CD4-positive, alpha-beta memory T cell (primary cell): ENCODE results near the gene ZFYVE28. TPM values are rescaled to one million over a fixed set of nuclear protein-coding genes. Genes with fewer than 3 reads are reported as not detected.

Experiments
- CTCF ChIA-PET: fragments of 350-600 bp; sonication (Branson Sonifier 250); formaldehyde crosslinking; loops from one replicate; lab custom pipeline; 2021; ENCODE audit warnings: inconsistent platforms; ENCODE audit not compliant: partially characterized antibody; lab: Charles Lee
- POLR2A ChIA-PET: fragments of 350-600 bp; sonication (Branson Sonifier 250); formaldehyde crosslinking; loops from one replicate; lab custom pipeline; 2021; ENCODE audit not compliant: partially characterized antibody; lab: Charles Lee
- DNase-seq, 5 donors: peaks; one replicate each; pipeline versions ENCODE4 v3.0.0 to v3.0.0-alpha.2; 2020 to 2022; ENCODE audit warnings: mixed read lengths in 1 of 5
- H3K27ac ChIP-seq: one replicate; pipeline ENCODE4 v1.7.0; 2013; ENCODE audit warnings: low read depth, low read length
- H3K27me3 ChIP-seq: 2 replicates; pipeline ENCODE4 v1.7.0; 2013; ENCODE audit warnings: mild to moderate bottlenecking, low read length, moderate library complexity; ENCODE audit not compliant: insufficient read depth
- H3K36me3 ChIP-seq: 2 replicates; pipeline ENCODE4 v1.7.0; 2013; ENCODE audit warnings: mild to moderate bottlenecking, low read length, moderate library complexity; ENCODE audit not compliant: insufficient read depth
- H3K4me1 ChIP-seq: 2 replicates; pipeline ENCODE4 v1.7.0; 2013; ENCODE audit warnings: mild to moderate bottlenecking, low read length, moderate library complexity; ENCODE audit not compliant: insufficient read depth
- H3K4me3 ChIP-seq, 2 donors: one replicate each; pipeline ENCODE4 v1.7.0; 2013; ENCODE audit warnings: low read length in 2 of 2, mild to moderate bottlenecking in 1 of 2
- H3K9me3 ChIP-seq, 2 donors: one replicate each; pipeline ENCODE4 v1.7.0; 2013; ENCODE audit warnings: low read length in 2 of 2, control low read depth in 1 of 2; ENCODE audit not compliant: control insufficient read depth in 1 of 2
- H3K27ac Mint-ChIP-seq, 7 donors: one replicate each; pipeline ENCODE4 v1.8.0; 2020 to 2021; ENCODE audit warnings: mixed read lengths in 7 of 7, mild to moderate bottlenecking in 6 of 7, inconsistent platforms in 3 of 7, moderate library complexity in 3 of 7
- H3K27me3 Mint-ChIP-seq, 2 donors: one replicate each; pipeline ENCODE4 v1.8.0; 2020 to 2021; ENCODE audit warnings: mixed read lengths in 2 of 2
- H3K36me3 Mint-ChIP-seq, 2 donors: one replicate each; pipeline ENCODE4 v1.8.0; 2020 to 2021; ENCODE audit warnings: mixed read lengths in 2 of 2, inconsistent platforms in 1 of 2, mild to moderate bottlenecking in 1 of 2
- H3K4me1 Mint-ChIP-seq, 4 donors: one replicate each; pipeline ENCODE4 v1.8.0; 2020 to 2021; ENCODE audit warnings: mixed read lengths in 4 of 4, mild to moderate bottlenecking in 1 of 4
- H3K4me3 Mint-ChIP-seq, 8 donors: one replicate each; pipeline ENCODE4 v1.8.0; 2020 to 2021; ENCODE audit warnings: mixed read lengths in 8 of 8, mild to moderate bottlenecking in 7 of 8, moderate library complexity in 6 of 8, inconsistent platforms in 3 of 8
- H3K9me3 Mint-ChIP-seq, 8 donors: one replicate each; pipeline ENCODE4 v1.8.0; 2020 to 2021; ENCODE audit warnings: mixed read lengths in 8 of 8, mild to moderate bottlenecking in 5 of 8, inconsistent platforms in 3 of 8, moderate library complexity in 1 of 8
- intact Hi-C: fragments of 100-400 bp; cut with micrococcal nuclease; formaldehyde crosslinking; loops from one replicate; pipeline ENCODE4 v1.15.1; 2023
- polyA plus RNA-seq, 2 donors: library from polyadenylated mRNA; unstranded; fragments of 300-500 nt; fragmentation: Illumina TruSeq; gene quantifications; one replicate each; pipeline ENCODE4 v1.2.3, GENCODE V29; 2021
- total RNA-seq, 2 experiments: library from RNA; stranded (reverse); gene quantifications; one replicate each; pipeline ENCODE4 v1.2.3, GENCODE V29; 2021

ZFYVE28 gene
- total and polyA plus RNA-seq, 4 experiments from 2014 or later, result 13.1 to 31.8 (median 23.8) TPM

DNA sequence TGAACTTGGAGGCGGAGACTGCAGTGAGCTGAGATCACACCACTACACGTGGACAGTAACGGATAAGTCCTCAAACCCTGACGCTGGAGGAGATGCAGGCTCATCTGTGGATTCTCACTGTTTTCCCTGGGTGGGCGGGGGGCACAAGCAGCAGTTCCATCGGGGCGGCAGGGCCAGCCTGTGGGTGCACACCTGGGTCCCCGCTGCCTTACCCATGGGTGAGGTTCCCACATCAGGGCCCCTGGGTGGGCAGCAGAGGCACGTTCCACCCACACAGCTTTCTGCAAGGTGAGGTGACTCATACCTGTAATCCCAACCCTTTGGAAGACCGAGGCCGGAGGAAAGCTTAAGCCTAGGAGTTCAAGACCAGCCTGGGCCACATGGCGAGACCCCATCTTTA is 100.0 kb downstream of the ZFYVE28 start:
- no peaks in the 10 kb centered on the region for H3K27me3 Mint-ChIP-seq
- intact Hi-C loops, result no loop called here

DNA sequence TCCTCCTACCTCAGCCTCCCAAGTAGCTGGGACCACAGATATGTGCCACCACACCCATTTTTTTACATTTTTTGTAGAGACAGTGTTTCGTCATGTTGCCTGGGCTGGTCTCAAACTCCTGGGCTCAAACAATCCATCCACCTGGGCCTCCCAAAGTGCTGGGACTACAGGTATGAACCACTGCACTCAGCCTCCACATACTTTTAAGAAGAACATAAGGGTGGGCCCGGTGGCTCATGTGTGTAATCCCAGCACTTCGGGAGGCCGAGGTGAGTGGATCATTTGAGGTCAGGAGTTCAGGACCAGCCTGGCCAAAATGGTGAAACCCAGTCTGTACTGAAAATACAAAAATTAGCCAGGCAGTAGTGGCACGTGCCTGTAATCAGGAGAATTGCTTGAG is 105.1 kb downstream of the ZFYVE28 start:
- Mint-ChIP-seq H3K27me3 (no peaks in the 10 kb centered on the region), H3K36me3 (peaks cover 19 to 34% of the 10 kb centered on the region in 2 donors), H3K4me3 (no peak overlapping the region), H3K27ac (peak overlapping the region in 1 of 7 donors; percentile 23), H3K9me3 (peaks cover 0 to 46% (median 21%) of the 10 kb centered on the region in 8 donors), H3K4me1 (peaks cover 0 to 4% (median 0%) of the 10 kb centered on the region in 4 donors)
- no peak overlapping the region for H3K27ac ChIP-seq
- no peaks in the 10 kb centered on the region for H3K4me1 ChIP-seq
- intact Hi-C loops, result no loop called here
- no peaks in the 10 kb centered on the region for H3K27me3 ChIP-seq
- no peaks in the 10 kb centered on the region for H3K9me3 ChIP-seq
- CTCF ChIA-PET, result no interaction called here
- DNase-seq, result no peak
- POLR2A ChIA-PET, result no interaction called here
- no peaks in the 10 kb centered on the region for H3K36me3 ChIP-seq
- no peak overlapping the region for H3K4me3 ChIP-seq

More for the DNA sequence above, 100.0 kb downstream of the ZFYVE28 start:
- Mint-ChIP-seq H3K36me3 (peaks cover 6 to 18% of the 10 kb centered on the region in 2 donors), H3K9me3 (peaks cover 0 to 15% (median 4%) of the 10 kb centered on the region in 8 donors), H3K4me1 (peaks cover 2 to 9% (median 5%) of the 10 kb centered on the region in 4 donors), H3K27ac (no peak overlapping the region), H3K4me3 (no peak overlapping the region)
- Histone ChIP-seq H3K9me3 (no peaks in the 10 kb centered on the region), H3K4me3 (no peak overlapping the region), H3K27ac (no peak overlapping the region), H3K27me3 (no peaks in the 10 kb centered on the region), H3K4me1 (no peaks in the 10 kb centered on the region), H3K36me3 (no peaks in the 10 kb centered on the region)
- ChIA-PET POLR2A (interaction anchor here (1.6 kb wide), 1 partner anchor 94 kb away, joined by 3 read pairs; no protein-coding TSS in a partner anchor), CTCF (no interaction called here)
- DNase-seq, result no peak

DNA sequence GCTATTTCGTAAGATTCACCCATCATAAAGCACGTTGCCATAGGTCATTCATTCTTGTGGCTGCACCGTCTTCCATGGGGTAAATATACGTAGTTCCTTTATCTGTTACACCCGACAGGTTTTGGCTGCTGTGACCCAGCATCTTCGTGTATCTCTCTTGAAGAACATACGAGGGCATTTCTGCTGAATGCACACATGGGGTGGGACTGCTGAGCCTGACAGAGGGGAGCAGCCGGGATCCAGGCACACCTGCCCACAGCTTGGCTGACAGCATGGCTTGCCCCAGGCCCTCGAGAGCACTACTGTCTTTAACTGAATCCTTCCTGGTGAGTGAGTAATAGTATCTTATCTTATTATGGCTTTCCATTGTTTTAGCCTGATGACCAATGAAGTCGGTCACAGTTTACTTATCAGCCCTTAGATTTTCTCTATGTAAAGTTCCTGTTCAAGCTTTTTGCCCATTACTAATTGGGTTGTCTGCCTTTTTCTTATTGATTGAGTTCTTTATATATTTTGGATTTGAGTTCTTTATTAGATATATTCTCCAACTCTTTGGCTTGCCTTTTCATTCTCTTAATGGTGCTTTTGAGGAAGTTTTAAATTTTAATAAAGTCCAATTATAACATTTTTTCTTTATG is 111.6 kb downstream of the ZFYVE28 start:
- H3K4me3 Mint-ChIP-seq, result no peak overlapping the region

DNA sequence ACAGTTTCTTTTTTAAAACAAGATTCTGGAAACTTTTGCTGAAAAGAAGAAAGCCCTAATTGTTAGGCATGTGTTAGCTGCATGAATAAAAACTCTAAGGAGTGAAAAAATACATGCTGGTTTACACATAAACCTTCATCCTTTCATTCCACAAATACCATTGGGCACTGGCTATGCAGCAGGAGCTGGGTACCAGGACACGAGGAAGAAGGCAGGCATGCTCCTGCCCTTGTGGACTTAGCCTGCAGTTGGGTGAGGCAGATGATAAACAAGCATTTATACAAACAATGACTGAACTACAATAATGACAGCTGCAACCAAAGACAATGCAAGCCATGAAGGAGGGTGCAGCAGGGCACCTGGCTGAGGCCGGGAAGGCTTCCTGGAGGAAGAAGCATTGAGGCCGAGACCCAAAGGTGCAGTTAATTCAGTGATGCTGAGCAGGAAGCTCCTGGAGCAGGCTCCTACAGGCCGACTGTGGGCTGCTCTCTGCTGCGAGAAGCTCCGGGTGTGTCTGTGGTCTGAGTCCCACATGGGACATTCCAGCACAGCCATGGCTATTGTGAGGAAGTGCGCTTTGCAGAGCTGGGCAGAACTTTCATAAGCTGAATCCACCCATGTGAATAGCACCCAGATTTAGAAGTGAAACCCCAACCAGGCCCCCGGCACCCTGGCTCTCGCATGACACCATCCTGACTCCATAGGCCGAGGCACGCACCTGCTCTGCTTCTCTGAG is 112.5 kb downstream of the ZFYVE28 start:
- no peaks in the 10 kb centered on the region for H3K27me3 ChIP-seq
- Mint-ChIP-seq H3K4me3 (no peak overlapping the region), H3K27me3 (no peaks in the 10 kb centered on the region), H3K27ac (peak overlapping the region in 2 of 7 donors; percentile 55 to 63), H3K9me3 (peaks cover 0 to 27% (median 18%) of the 10 kb centered on the region in 8 donors), H3K4me1 (peaks cover 0 to 5% (median 3%) of the 10 kb centered on the region in 4 donors), H3K36me3 (peaks cover 34 to 41% of the 10 kb centered on the region in 2 donors)
- no peaks in the 10 kb centered on the region for H3K4me1 ChIP-seq
- no peak overlapping the region for H3K27ac ChIP-seq
- ChIA-PET CTCF (no interaction called here), POLR2A (interaction anchor here (1.3 kb wide), 1 partner anchor 12 kb away, joined by 3 read pairs; no protein-coding TSS in a partner anchor)
- no peak overlapping the region for H3K4me3 ChIP-seq
- no peak for DNase-seq
- no peaks in the 10 kb centered on the region for H3K9me3 ChIP-seq
- peaks cover 6% of the 10 kb centered on the region for H3K36me3 ChIP-seq
- intact Hi-C loops, result no loop called here

More for the DNA sequence above, 111.6 kb downstream of the ZFYVE28 start:
- DNase-seq, result no peak
- H3K9me3 Mint-ChIP-seq, result peaks cover 0 to 32% (median 19%) of the 10 kb centered on the region in 8 donors
- H3K27me3 Mint-ChIP-seq, result no peaks in the 10 kb centered on the region
- Histone ChIP-seq H3K27ac (no peak overlapping the region), H3K9me3 (no peaks in the 10 kb centered on the region), H3K36me3 (peaks cover 6% of the 10 kb centered on the region), H3K27me3 (no peaks in the 10 kb centered on the region), H3K4me1 (no peaks in the 10 kb centered on the region), H3K4me3 (no peak overlapping the region)
- H3K27ac Mint-ChIP-seq, result peak overlapping the region in 1 of 7 donors; percentile 38
- ChIA-PET POLR2A (interaction anchor here (1.3 kb wide), 1 partner anchor 13 kb away, joined by 3 read pairs; no protein-coding TSS in a partner anchor), CTCF (no interaction called here)
- peaks cover 34 to 38% of the 10 kb centered on the region in 2 donors for H3K36me3 Mint-ChIP-seq
- H3K4me1 Mint-ChIP-seq, result peaks cover 0 to 5% (median 3%) of the 10 kb centered on the region in 4 donors
- intact Hi-C loops, result no loop called here

DNA sequence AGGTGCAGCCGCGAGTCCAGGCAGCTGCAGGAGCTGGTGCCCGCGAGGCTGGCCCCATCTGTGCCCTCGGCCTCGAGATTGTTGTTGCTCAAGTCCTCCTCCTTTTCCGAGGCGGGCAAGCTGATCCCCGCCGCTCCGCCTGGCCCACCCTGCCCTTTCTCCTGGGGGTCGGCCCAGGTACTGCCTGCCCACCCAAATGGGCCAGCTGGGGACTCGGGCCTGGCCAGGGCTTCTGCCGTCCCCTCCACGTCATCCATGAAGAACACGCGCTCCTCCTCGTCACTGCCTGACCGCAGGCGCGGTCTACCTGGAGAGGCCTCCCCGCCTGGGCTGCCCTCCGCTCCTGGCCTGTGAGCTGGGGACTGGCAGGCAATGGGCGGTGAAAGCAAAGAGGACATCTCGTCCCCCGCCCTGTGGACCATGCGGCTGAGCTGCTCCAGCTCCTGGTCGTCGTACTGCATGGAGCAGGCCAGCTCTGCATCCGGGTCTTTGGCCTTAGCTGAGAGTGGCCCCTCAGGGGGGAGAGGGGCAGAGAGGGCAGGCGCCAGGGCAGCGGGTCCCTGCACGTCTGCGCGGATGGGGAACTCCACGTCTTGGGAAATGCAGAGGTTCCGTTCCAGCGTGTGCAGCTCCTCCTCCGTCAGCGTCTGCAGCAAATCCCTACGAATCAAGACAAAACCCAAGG is 113.4 kb downstream of the ZFYVE28 start:
- CTCF ChIA-PET, result no interaction called here
- no peak for DNase-seq
- intact Hi-C loops, result no loop called here
- Histone ChIP-seq H3K27ac (no peak overlapping the region), H3K4me1 (no peaks in the 10 kb centered on the region), H3K4me3 (no peak overlapping the region), H3K27me3 (no peaks in the 10 kb centered on the region), H3K9me3 (no peaks in the 10 kb centered on the region), H3K36me3 (peaks cover 6% of the 10 kb centered on the region)
- Mint-ChIP-seq H3K4me3 (no peak overlapping the region), H3K27me3 (no peaks in the 10 kb centered on the region), H3K27ac (no peak overlapping the region), H3K4me1 (peaks cover 0 to 5% (median 3%) of the 10 kb centered on the region in 4 donors), H3K36me3 (peaks cover 31 to 38% of the 10 kb centered on the region in 2 donors), H3K9me3 (peaks cover 0 to 18% (median 11%) of the 10 kb centered on the region in 8 donors)
- POLR2A ChIA-PET, result no interaction called here

DNA sequence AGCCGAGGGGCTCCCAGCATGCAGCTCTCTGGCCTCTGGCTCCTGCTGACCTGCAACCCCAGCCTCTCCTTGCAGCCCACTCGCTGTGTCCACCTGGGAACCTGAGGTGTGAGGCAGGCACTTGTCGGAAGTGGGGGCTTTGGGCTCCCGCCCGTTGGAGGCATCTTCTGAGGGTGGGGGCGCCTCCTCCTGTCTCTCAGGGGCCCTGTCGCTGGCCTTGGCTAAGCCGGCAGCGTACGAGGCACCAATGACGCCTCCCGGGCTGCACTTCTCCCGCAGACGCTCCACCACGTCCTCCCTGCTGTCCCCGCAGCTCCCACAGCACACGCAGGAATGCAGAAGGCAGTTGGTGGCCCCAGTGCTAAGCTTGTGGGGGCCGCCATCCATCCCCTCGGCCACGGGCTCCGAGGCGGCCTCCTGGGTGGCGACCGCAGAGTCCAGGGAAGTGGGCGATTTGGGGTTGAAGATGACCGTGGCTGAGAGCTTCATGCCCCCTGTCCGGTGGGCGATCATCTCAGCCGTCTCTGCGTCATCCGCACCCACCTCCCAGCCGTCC is 114.0 kb downstream of the ZFYVE28 start:
- Mint-ChIP-seq H3K4me3 (no peak overlapping the region), H3K36me3 (peaks cover 30 to 37% of the 10 kb centered on the region in 2 donors), H3K27ac (no peak overlapping the region), H3K27me3 (no peaks in the 10 kb centered on the region), H3K4me1 (peaks cover 0 to 5% (median 2%) of the 10 kb centered on the region in 4 donors), H3K9me3 (peaks cover 0 to 14% (median 8%) of the 10 kb centered on the region in 8 donors)
- intact Hi-C loops, result no loop called here
- no peak overlapping the region for H3K4me3 ChIP-seq
- H3K36me3 ChIP-seq, result peaks cover 6% of the 10 kb centered on the region
- CTCF ChIA-PET, result no interaction called here
- no peaks in the 10 kb centered on the region for H3K4me1 ChIP-seq
- POLR2A ChIA-PET, result no interaction called here
- H3K27me3 ChIP-seq, result no peaks in the 10 kb centered on the region
- no peak overlapping the region for H3K27ac ChIP-seq
- no peaks in the 10 kb centered on the region for H3K9me3 ChIP-seq
- no peak for DNase-seq
